ENCODE measurements around the gene RBM38. TPM values are rescaled to one million over a fixed set of nuclear protein-coding genes. Genes with fewer than 3 reads are reported as not detected.

The RBM38 gene
- total and polyA plus RNA-seq, 3 donors from 2014 or later, result 69.6 to 114 (median 108) TPM

DNA sequence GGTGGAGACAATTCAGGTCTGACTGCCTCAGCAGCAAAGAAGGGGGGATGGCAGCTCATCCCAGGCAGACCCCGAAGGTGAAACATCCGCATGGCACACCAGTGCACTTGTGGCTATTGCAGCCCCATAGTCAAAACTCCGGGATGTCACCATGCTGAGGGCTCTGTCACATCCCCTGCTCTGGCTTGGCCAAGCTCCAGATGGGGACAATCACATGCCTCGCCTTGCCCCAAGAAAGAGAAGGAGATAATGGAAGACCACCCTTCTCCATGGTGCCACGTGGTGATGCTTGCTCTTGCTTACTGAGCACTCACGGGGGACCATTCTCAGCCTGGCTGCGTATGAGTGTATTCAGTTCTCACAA is 60.2 kb downstream of the RBM38 start:
- DNase-seq, result no peak
- H3K27me3 ChIP-seq, result no peaks in the 10 kb centered on the region
- no peaks in the 10 kb centered on the region for H3K36me3 ChIP-seq (ENCODE audit: low read depth, missing control alignments)
- no peak overlapping the region for H3K4me3 ChIP-seq
- intact Hi-C loops (cut with DNase I; ENCODE audit: low total_unique reads), result no loop called here
- WGBS, 2 donors, result 80 to 89% methylated on average over 3 to 7 of the region's 7 CpGs
- no peaks in the 10 kb centered on the region for H3K9me3 ChIP-seq
- H3K27ac ChIP-seq, result no peak overlapping the region
- no peaks in the 10 kb centered on the region for H3K4me1 ChIP-seq
- TF ChIP-seq, protein P1, sequence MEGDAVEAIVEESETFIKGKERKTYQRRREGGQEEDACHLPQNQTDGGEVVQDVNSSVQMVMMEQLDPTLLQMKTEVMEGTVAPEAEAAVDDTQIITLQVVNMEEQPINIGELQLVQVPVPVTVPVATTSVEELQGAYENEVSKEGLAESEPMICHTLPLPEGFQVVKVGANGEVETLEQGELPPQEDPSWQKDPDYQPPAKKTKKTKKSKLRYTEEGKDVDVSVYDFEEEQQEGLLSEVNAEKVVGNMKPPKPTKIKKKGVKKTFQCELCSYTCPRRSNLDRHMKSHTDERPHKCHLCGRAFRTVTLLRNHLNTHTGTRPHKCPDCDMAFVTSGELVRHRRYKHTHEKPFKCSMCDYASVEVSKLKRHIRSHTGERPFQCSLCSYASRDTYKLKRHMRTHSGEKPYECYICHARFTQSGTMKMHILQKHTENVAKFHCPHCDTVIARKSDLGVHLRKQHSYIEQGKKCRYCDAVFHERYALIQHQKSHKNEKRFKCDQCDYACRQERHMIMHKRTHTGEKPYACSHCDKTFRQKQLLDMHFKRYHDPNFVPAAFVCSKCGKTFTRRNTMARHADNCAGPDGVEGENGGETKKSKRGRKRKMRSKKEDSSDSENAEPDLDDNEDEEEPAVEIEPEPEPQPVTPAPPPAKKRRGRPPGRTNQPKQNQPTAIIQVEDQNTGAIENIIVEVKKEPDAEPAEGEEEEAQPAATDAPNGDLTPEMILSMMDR (IDR thresholded peaks at IDR 0.05), result no peak
- TF ChIP-seq POLR2A (IDR thresholded peaks at IDR 0.05), result no peak

DNA sequence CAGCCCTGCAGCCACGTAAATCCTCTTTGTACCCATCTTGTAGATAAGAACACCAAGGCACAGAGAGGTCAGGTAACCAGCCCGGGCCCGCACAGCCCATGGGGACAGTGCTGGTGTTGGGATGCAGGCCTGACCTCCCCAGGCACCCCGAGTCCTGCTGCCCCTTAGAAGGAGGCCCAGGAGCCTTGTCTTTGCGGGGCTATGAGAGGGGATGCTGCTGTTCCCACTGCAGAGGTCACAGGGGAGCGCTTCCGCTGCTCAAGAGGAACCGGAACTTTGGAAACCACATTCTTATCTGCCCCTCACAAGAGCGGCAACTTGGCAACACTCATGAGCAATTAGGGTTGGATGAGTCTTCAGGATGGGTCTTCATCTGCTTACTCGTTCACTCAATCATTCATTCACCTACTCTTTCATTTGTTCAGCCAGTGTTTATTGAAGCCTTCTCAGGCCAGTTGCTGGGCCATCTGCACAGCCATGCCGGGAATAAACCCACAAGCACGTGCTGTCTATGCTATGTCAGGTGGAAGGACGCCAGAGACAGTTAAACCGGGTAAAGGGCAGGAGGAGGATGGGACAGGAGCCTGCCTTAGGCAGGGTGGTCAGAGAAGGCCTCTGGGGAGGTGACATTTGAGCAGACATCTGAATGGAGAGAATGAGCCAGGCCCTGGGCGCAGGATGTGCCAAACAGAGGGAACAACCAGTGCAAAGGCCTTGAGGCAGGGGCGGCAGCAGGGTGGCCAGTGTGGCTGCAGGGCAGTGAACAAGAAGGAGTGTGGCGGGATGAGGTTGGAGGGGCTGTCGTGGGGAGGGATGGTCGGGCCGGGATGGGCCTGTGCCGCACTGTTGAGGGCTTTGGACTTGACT is 60.8 kb downstream of the RBM38 start:
- intact Hi-C loops (cut with DNase I; ENCODE audit: low total_unique reads), result no loop called here
- Histone ChIP-seq H3K4me3 (no peak overlapping the region), H3K4me1 (no peaks in the 10 kb centered on the region), H3K27me3 (no peaks in the 10 kb centered on the region), H3K9me3 (no peaks in the 10 kb centered on the region), H3K27ac (no peak overlapping the region), H3K36me3 (ENCODE audit: low read depth, missing control alignments) (no peaks in the 10 kb centered on the region)
- no peak for DNase-seq
- WGBS, 2 donors, result 81 to 83% methylated on average over 16 to 21 of the region's 21 CpGs
- TF ChIP-seq, protein P1 (IDR thresholded peaks at IDR 0.05), result no peak
- TF ChIP-seq POLR2A (IDR thresholded peaks at IDR 0.05), result no peak

DNA sequence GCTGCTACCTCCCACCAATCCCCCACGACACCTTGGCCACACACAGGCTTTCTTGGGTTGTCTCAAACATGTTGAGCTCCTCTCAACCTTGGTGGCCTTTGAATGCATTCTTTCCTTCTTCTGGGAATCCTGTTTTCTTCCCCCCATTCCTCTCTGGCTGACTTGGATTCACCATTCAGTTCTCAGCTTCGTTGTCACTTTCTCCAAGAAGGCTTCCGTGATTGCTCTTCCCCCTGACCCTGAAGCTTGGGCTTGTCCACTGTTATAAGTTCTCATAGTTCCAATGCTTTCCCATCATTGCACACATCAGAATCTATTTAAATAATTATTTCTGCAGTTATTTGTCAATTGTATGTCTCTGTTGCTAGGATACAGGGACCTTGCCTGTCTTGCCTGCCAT is 64.2 kb downstream of the RBM38 start:
- no peaks in the 10 kb centered on the region for H3K9me3 ChIP-seq
- no peaks in the 10 kb centered on the region for H3K4me1 ChIP-seq
- no peak for DNase-seq
- 74 to 77% methylated on average over 3 of the region's 3 CpGs for WGBS, 2 donors
- no peaks in the 10 kb centered on the region for H3K36me3 ChIP-seq (ENCODE audit: low read depth, missing control alignments)
- H3K27ac ChIP-seq, result no peak overlapping the region
- no peak overlapping the region for H3K4me3 ChIP-seq
- H3K27me3 ChIP-seq, result no peaks in the 10 kb centered on the region
- intact Hi-C loops (cut with DNase I; ENCODE audit: low total_unique reads), result no loop called here
- TF ChIP-seq, protein P1 (IDR thresholded peaks at IDR 0.05), result no peak
- TF ChIP-seq POLR2A (IDR thresholded peaks at IDR 0.05), result no peak

DNA sequence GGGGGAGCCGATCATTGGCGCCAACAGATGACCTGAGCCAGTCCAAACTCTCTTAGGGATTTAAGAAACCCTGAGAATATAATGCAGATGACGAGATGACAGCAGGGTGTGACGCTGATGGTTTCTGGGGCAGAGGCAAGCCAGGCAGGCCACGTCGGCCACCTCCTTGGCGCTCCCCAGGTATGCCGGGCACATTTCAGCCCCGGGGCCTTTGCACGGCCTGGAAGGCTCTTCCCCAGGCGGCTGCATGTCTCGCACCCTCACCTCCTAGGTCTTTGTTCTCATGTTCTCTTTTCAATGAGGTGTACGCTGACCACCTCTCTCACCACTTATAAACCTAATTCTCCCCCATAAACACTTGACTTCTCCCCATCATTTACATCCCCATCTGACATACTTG is 64.9 kb downstream of the RBM38 start:
- H3K9me3 ChIP-seq, result no peaks in the 10 kb centered on the region
- no peak overlapping the region for H3K27ac ChIP-seq
- no peaks in the 10 kb centered on the region for H3K36me3 ChIP-seq (ENCODE audit: low read depth, missing control alignments)
- TF ChIP-seq, protein P1 (IDR thresholded peaks at IDR 0.05), result no peak
- no peak for DNase-seq
- no peaks in the 10 kb centered on the region for H3K4me1 ChIP-seq
- no peaks in the 10 kb centered on the region for H3K27me3 ChIP-seq
- H3K4me3 ChIP-seq, result no peak overlapping the region
- intact Hi-C loops (cut with DNase I; ENCODE audit: low total_unique reads), result no loop called here
- WGBS, 2 donors, result 96 to 98% methylated on average over 11 to 13 of the region's 13 CpGs

Measured in testis (tissue), 3 donors.